ENCODE results near the gene ADAMTS18.

DNA sequence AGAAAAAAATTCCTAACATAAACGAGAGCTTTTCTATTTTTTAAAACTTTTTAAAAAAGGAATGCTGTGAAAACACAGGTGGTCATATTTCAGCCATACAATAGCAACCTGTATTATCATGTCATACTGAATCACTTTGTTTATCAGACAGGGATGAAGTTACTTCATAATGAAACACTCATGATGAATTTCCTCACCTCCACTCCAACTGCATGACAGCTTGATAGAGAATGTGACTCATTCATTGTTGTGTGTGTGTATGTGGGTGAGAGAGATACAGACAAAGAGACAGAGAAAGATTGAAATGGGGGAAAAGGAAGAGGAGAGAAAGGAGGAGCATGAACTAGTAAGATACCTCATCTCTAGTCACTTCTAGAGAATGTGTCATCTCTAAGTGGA, 126.7 kb downstream of the ADAMTS18 start:
- TF ChIP-seq, protein P1, sequence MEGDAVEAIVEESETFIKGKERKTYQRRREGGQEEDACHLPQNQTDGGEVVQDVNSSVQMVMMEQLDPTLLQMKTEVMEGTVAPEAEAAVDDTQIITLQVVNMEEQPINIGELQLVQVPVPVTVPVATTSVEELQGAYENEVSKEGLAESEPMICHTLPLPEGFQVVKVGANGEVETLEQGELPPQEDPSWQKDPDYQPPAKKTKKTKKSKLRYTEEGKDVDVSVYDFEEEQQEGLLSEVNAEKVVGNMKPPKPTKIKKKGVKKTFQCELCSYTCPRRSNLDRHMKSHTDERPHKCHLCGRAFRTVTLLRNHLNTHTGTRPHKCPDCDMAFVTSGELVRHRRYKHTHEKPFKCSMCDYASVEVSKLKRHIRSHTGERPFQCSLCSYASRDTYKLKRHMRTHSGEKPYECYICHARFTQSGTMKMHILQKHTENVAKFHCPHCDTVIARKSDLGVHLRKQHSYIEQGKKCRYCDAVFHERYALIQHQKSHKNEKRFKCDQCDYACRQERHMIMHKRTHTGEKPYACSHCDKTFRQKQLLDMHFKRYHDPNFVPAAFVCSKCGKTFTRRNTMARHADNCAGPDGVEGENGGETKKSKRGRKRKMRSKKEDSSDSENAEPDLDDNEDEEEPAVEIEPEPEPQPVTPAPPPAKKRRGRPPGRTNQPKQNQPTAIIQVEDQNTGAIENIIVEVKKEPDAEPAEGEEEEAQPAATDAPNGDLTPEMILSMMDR (conservative IDR thresholded peaks at IDR 0.05; ENCODE audit: low read depth, low read length), result no peak
- no peak for TF ChIP-seq EZH2 (IDR thresholded peaks at IDR 0.05; ENCODE audit: borderline replicate concordance, low read depth, low read length, poor library complexity, severe bottlenecking)

All from A673 (cell line).